Activated naive CD4-positive, alpha-beta T cell (primary cell): ENCODE data around the gene ST6GALNAC5.
"Not testable (repeated sequence)": the region's sequence is repeated elsewhere in the genome, so short reads cannot be mapped to it uniquely, and the experiment has no call there.

Experiments
- DNase-seq, 4 experiments: peaks; one replicate each; lab custom pipeline; 2025; lab: John Stamatoyannopoulos, UW

ST6GALNAC5 gene

GRCh38 chr1:76938304-76938703 lies 71.0 kb downstream of the ST6GALNAC5 start:
- no peak for DNase-seq

GRCh38 chr1:76939050-76939816 lies 72.0 kb downstream of the ST6GALNAC5 start:
- DNase-seq: no peak

GRCh38 chr1:76939817-76940216 lies 72.5 kb downstream of the ST6GALNAC5 start:
- no peak for DNase-seq

GRCh38 chr1:76940571-76941335 lies 73.5 kb downstream of the ST6GALNAC5 start:
- DNase-seq: no peak

GRCh38 chr1:76942549-76942948 lies 75.3 kb downstream of the ST6GALNAC5 start:
- no peak for DNase-seq

- no peak for DNase-seq
Observed at GRCh38 chr1:76944942-76945341, 77.7 kb downstream of the ST6GALNAC5 start.

- DNase-seq: no peak
Observed at GRCh38 chr1:76948846-76949245, 81.6 kb downstream of the ST6GALNAC5 start.

GRCh38 chr1:76949503-76949902 lies 82.2 kb downstream of the ST6GALNAC5 start:
- no peak for DNase-seq

- DNase-seq: no peak
Observed at GRCh38 chr1:76950306-76950705, 83.0 kb downstream of the ST6GALNAC5 start.

GRCh38 chr1:76951153-76951552 lies 83.9 kb downstream of the ST6GALNAC5 start:
- DNase-seq: no peak

- no peak for DNase-seq
Observed at GRCh38 chr1:76955652-76956051, 88.4 kb downstream of the ST6GALNAC5 start.

- no peak for DNase-seq
Observed at GRCh38 chr1:76957961-76958360, 90.7 kb downstream of the ST6GALNAC5 start.

- DNase-seq: no peak
Observed at GRCh38 chr1:76958828-76959227, 91.5 kb downstream of the ST6GALNAC5 start.

- no peak for DNase-seq
Observed at GRCh38 chr1:76959556-76959955, 92.3 kb downstream of the ST6GALNAC5 start.

- no peak for DNase-seq
Observed at GRCh38 chr1:76961181-76961819, 94.0 kb downstream of the ST6GALNAC5 start.

- DNase-seq: no peak
Observed at GRCh38 chr1:76961820-76962207, 94.5 kb downstream of the ST6GALNAC5 start.

- not testable (repeated sequence) for DNase-seq
Observed at GRCh38 chr1:76981267-76981666, 114.0 kb downstream of the ST6GALNAC5 start.

GRCh38 chr1:76989976-76990375 lies 122.7 kb downstream of the ST6GALNAC5 start:
- no peak for DNase-seq

GRCh38 chr1:76993036-76993435 lies 125.8 kb downstream of the ST6GALNAC5 start:
- DNase-seq: no peak

GRCh38 chr1:76998582-76999223 lies 131.4 kb downstream of the ST6GALNAC5 start:
- no peak for DNase-seq

- no peak for DNase-seq
Observed at GRCh38 chr1:77007675-77008074, 140.4 kb downstream of the ST6GALNAC5 start.

GRCh38 chr1:77010937-77011336 lies 143.7 kb downstream of the ST6GALNAC5 start:
- no peak for DNase-seq
